H7 (cell line): ENCODE results near the gene KCNMA1. TPM values are rescaled to one million over a fixed set of nuclear protein-coding genes. Genes with fewer than 3 reads are reported as not detected.
"Not testable (repeated sequence)": the region's sequence is repeated elsewhere in the genome, so short reads cannot be mapped to it uniquely, and the experiment has no call there.

Experiments
- DNase-seq: peaks from one replicate; pipeline ENCODE4 v3.0.0; 2012
- H3K27me3 ChIP-seq: 2 replicates; pipeline ENCODE4 v1.6.0; 2011; ENCODE audit warnings: mild to moderate bottlenecking, low read length; ENCODE audit not compliant: control insufficient read depth, insufficient read depth
- H3K36me3 ChIP-seq: replicated peaks from 2 replicates; pipeline ENCODE4 v1.5.1; 2011; ENCODE audit warnings: low read length; ENCODE audit not compliant: control insufficient read depth, insufficient read depth
- H3K4me3 ChIP-seq: 2 replicates; pipeline ENCODE4 v1.5.1; 2011; ENCODE audit warnings: low read depth, mild to moderate bottlenecking, control low read depth, low read length, moderate library complexity; ENCODE audit not compliant: insufficient read depth
- total RNA-seq: library from RNA; depleted of rRNA; stranded (reverse); fragments of >200 nt; shearing (Covaris generic); gene quantifications from 2 replicates; pipeline ENCODE4 v1.2.3, GENCODE V29; 2014

Gene KCNMA1
- total RNA-seq, 1 experiment from 2014 or later = 0.94 TPM

GRCh38 chr10:77671594-77672252 is 34.1 kb upstream of the KCNMA1 start:
- Histone ChIP-seq H3K36me3 (no peaks in the 10 kb centered on the region), H3K27me3 (no peaks in the 10 kb centered on the region), H3K4me3 (no peak overlapping the region)
- DNase-seq = no peak

GRCh38 chr10:77670817-77671443 is 33.3 kb upstream of the KCNMA1 start:
- H3K27me3 ChIP-seq = no peaks in the 10 kb centered on the region
- H3K4me3 ChIP-seq = no peak overlapping the region
- DNase-seq = no peak
- no peaks in the 10 kb centered on the region for H3K36me3 ChIP-seq

- H3K4me3 ChIP-seq = no peak overlapping the region
- DNase-seq = no peak
- no peaks in the 10 kb centered on the region for H3K27me3 ChIP-seq
- H3K36me3 ChIP-seq = no peaks in the 10 kb centered on the region
These were observed 32.3 kb upstream of the KCNMA1 start for GRCh38 chr10:77669892-77670291.

DNA sequence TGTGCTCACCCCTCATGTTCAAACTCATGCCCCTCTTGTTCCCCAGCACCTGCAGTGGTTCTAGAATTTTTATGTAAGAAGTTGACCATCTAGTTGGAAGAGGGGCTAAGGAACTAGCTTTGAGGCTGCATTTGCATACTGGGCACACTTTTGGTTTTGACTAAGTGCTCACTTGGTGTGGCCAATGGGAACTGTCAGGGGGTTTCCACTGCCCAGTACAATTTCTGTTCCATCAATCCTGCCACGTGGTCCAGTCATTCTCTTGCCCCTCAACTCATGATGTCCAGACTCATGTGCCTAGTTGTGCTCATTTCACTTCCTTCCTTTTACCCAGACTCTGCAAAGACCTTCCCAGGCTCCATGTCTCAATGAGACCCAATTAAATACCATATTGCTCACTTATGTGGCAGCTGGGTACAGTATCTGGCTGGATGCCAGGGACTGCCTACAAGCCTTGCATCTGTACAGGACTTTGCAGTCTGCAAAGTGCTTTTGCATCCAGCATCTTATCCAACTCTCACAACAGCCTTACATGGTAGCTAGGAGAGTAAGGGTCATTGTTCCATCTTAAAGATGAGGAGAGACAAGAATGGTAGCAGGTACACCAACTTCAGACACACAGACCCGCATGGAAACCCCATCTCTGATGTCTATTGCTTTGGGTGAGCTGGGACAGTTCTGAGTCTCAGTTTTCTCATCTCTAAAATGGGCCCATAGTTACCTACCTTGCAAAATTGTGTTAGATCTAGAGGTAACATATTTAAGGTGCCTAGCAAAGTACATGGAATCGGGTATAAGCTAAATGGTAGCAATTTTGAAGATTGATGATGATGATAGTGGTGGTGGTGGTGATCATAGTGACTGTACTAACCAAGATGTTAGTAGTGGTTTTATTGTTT is 30.1 kb upstream of the KCNMA1 start:
- Histone ChIP-seq H3K36me3 (no peaks in the 10 kb centered on the region), H3K27me3 (no peaks in the 10 kb centered on the region), H3K4me3 (no peak overlapping the region)
- DNase-seq = no peak

- no peaks in the 10 kb centered on the region for H3K27me3 ChIP-seq
- DNase-seq = no peak
- no peak overlapping the region for H3K4me3 ChIP-seq
- H3K36me3 ChIP-seq = no peaks in the 10 kb centered on the region
These were observed 29.2 kb upstream of the KCNMA1 start for GRCh38 chr10:77666821-77667220.

DNA sequence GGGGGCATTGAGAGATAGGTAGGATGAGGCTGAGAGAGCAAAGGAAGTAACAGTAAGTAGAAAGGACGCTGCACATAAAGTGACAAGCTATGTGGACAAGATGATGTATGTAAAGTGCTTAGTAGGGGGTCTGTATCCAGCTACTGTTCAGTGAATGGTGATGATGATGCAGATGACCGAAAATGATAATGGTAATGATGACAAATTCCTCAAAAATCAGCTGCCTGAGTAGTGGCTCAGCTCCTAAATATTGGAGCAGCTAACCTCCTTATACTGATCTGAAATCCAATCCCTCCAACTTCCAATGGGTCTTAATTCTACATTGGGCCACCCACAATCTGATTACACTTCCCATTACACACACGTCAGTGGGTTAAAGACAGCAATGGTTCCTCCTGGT is 27.1 kb upstream of the KCNMA1 start:
- no peaks in the 10 kb centered on the region for H3K36me3 ChIP-seq
- DNase-seq = no peak
- no peaks in the 10 kb centered on the region for H3K27me3 ChIP-seq
- H3K4me3 ChIP-seq = no peak overlapping the region

GRCh38 chr10:77664008-77664407 is 26.4 kb upstream of the KCNMA1 start:
- no peaks in the 10 kb centered on the region for H3K27me3 ChIP-seq
- DNase-seq = no peak
- no peak overlapping the region for H3K4me3 ChIP-seq
- H3K36me3 ChIP-seq = no peaks in the 10 kb centered on the region

GRCh38 chr10:77661674-77662073 is 24.1 kb upstream of the KCNMA1 start:
- Histone ChIP-seq H3K36me3 (no peaks in the 10 kb centered on the region), H3K4me3 (no peak overlapping the region), H3K27me3 (no peaks in the 10 kb centered on the region)
- DNase-seq = no peak

GRCh38 chr10:77661100-77661499 is 23.5 kb upstream of the KCNMA1 start:
- no peaks in the 10 kb centered on the region for H3K36me3 ChIP-seq
- no peak for DNase-seq
- H3K4me3 ChIP-seq = no peak overlapping the region
- H3K27me3 ChIP-seq = no peaks in the 10 kb centered on the region

DNA sequence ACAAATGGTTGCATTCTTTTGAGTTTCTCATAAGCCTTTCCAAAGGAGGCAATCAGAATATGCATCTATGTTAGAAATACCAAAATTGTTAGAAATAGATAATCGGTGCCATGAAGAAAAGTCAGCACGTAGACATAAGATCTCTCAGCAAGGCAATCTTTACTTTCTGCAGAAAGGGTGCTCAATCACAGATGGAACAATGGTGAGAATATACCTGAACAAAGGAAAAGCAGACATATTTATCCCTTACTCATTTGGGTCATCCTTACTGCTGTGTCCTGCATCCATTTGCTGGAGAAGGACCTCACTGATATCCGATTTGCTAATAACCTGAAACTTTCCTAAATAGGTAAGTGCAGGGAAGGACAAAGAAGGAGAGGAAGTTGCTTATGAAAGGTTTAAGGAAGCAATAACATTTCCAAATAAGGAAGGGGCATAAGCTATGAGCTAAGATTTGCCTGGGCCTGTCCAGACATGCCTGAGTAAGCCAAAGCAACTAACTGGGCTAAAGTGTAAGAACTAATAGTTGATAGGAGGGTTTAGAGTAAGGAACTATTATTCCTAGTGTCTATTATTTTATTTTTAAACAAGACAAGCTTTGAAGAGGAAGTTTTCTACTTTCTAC is 21.6 kb upstream of the KCNMA1 start:
- not testable (repeated sequence) for DNase-seq, H3K36me3 ChIP-seq, H3K4me3 ChIP-seq

DNA sequence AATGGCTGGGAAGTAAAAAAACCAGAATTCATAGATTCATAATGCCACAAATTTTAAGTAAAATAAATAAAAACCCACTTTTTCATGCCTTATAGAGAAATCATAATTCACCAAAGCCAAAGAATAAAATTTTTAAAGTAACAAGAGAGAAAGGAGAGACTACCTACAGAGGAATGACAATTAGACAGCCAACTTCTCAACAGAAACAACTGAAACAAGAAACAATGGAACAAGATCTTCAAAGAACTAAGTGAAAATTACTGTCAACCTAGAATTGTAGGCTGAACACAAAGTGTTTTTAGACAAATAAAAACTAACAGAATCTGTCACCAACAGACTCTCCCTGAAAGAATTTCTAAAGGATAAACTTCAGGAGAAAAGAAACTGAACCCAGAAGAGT is 15.6 kb upstream of the KCNMA1 start:
- Histone ChIP-seq H3K4me3 (no peak overlapping the region), H3K36me3 (no peaks in the 10 kb centered on the region), H3K27me3 (no peaks in the 10 kb centered on the region)

More for the DNA sequence above, 21.6 kb upstream of the KCNMA1 start:
- not testable (repeated sequence) for H3K27me3 ChIP-seq

GRCh38 chr10:77649333-77650331 is 12.0 kb upstream of the KCNMA1 start:
- Histone ChIP-seq H3K4me3 (no peak overlapping the region), H3K36me3 (no peaks in the 10 kb centered on the region), H3K27me3 (no peaks in the 10 kb centered on the region)
- peak; percentile 77 for DNase-seq

More for the DNA sequence above, 15.6 kb upstream of the KCNMA1 start:
- no peak for DNase-seq

DNA sequence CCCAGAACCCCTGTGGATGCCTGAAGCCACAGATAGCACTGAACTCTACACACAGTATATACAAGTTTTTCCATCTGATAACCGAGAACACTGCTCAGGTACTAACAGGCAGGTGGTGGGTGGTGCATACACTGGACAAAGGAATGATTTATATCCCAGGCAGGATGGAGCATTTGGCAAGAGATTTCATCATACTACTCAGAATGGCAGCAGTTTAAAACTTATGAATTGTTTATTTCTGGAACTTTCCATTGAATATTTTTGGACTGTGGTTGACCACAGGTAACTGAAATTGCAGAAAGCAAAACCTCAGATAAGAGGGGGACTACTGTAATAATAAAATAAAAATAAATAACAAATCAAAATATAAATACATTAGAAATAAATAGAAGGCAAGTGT is 10.9 kb upstream of the KCNMA1 start:
- Histone ChIP-seq H3K27me3 (no peaks in the 10 kb centered on the region), H3K4me3 (no peak overlapping the region), H3K36me3 (no peaks in the 10 kb centered on the region)
- no peak for DNase-seq
